Transverse colon (tissue), 4 donors: ENCODE results near the gene LAMB1.

Experiments used
- CTCF ChIP-seq, 5 experiments: fragments of 200-600 bp in 3 of 5; fragments of 450-650 bp in 2 of 5; sonication (generic) in 3 of 5; IDR thresholded peaks; 1 replicate in 2 of 5; 2 replicates in 3 of 5; pipeline ENCODE4 v1.5.1; 2016 to 2017; ENCODE audit warnings: antibody characterized with exemption in 5 of 5, inconsistent platforms in 3 of 5, mild to moderate bottlenecking in 2 of 5, moderate library complexity in 1 of 5
- EP300 ChIP-seq: sonication (generic); formaldehyde crosslinking; IDR thresholded peaks from one replicate; pipeline ENCODE4 v1.6.1; 2017; ENCODE audit warnings: antibody characterized with exemption, low read depth
- POLR2A ChIP-seq: fragments of 450-650 bp; IDR thresholded peaks from one replicate; pipeline ENCODE4 v1.6.1; 2016; ENCODE audit warnings: antibody characterized with exemption, mild to moderate bottlenecking, moderate library complexity
- POLR2AphosphoS5 ChIP-seq, 3 donors: sonication (generic); formaldehyde crosslinking; IDR thresholded peaks; one replicate each; pipeline ENCODE4 v1.6.1; 2016; ENCODE audit warnings: antibody characterized with exemption in 3 of 3

GRCh38 chr7:107953265-107953923 is 49.6 kb downstream of the LAMB1 start:
- no peak for TF ChIP-seq POLR2AphosphoS5 (IDR thresholded peaks at IDR 0.05)
- TF ChIP-seq CTCF (IDR thresholded peaks at IDR 0.05) = no peak
- no peak for TF ChIP-seq EP300
- TF ChIP-seq POLR2A = no peak
